HL-60 (cell line): ENCODE measurements around the gene LGALS12.

Experiments
- GABPA ChIP-seq: IDR thresholded peaks from 2 replicates; pipeline ENCODE4 v1.6.1; 2012; ENCODE audit warnings: low read depth
- POLR2AphosphoS5 ChIP-seq: IDR thresholded peaks from 2 replicates; pipeline ENCODE4 v1.6.1; 2012; ENCODE audit warnings: low read depth
- SPI1 ChIP-seq: IDR thresholded peaks from 2 replicates; pipeline ENCODE4 v1.6.1; 2012; ENCODE audit warnings: low read depth, mild to moderate bottlenecking, borderline replicate concordance
- TF ChIP-seq, protein P1 (sequence below): IDR thresholded peaks from one replicate; pipeline ENCODE4 v1.5.1; 2011; ENCODE audit warnings: low read length, control low read depth, inconsistent platforms; ENCODE audit not compliant: insufficient read depth
- TF ChIP-seq, protein P2 (sequence below): IDR thresholded peaks from 2 replicates; pipeline ENCODE4 v1.6.1; 2012; ENCODE audit warnings: low read depth; ENCODE audit not compliant: insufficient replicate concordance

DNA sequence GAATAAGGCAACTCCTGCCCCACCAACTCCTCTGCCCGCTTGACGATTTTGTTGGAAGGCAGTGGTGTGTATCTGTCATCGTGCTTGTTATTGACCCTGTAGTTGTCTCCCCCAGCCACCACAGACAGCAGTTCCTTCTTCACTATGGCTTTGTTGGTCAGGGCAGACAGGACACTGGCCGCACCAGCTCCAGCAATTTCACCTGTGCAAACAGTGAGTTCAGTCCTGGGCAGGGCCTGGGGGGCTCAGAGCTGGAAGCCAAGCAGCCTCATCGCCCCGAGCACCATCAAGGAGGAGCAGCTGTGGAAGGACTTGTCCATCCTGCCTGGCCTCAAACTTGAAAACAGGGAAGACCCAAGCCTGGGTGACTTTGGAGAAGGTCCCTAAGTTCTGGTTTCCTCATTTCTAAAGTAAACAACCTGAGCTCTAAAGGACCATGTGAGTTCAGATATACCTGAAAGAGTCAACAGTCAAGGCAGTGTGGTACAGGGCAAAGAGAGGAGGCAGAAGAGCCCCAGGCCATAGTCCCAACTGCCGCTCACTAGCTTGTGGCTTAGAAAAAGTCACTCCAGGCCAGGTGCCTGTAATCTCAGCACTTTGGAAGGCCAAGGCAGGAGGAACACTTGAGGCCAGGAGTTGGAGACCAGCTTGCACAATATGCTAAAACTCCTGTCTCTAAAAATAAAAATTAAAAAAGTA is 52.7 kb downstream of the LGALS12 start:
- no peak for TF ChIP-seq GABPA
- TF ChIP-seq, protein P1, sequence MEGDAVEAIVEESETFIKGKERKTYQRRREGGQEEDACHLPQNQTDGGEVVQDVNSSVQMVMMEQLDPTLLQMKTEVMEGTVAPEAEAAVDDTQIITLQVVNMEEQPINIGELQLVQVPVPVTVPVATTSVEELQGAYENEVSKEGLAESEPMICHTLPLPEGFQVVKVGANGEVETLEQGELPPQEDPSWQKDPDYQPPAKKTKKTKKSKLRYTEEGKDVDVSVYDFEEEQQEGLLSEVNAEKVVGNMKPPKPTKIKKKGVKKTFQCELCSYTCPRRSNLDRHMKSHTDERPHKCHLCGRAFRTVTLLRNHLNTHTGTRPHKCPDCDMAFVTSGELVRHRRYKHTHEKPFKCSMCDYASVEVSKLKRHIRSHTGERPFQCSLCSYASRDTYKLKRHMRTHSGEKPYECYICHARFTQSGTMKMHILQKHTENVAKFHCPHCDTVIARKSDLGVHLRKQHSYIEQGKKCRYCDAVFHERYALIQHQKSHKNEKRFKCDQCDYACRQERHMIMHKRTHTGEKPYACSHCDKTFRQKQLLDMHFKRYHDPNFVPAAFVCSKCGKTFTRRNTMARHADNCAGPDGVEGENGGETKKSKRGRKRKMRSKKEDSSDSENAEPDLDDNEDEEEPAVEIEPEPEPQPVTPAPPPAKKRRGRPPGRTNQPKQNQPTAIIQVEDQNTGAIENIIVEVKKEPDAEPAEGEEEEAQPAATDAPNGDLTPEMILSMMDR = no peak
- TF ChIP-seq POLR2AphosphoS5 = no peak
- TF ChIP-seq, protein P2, sequence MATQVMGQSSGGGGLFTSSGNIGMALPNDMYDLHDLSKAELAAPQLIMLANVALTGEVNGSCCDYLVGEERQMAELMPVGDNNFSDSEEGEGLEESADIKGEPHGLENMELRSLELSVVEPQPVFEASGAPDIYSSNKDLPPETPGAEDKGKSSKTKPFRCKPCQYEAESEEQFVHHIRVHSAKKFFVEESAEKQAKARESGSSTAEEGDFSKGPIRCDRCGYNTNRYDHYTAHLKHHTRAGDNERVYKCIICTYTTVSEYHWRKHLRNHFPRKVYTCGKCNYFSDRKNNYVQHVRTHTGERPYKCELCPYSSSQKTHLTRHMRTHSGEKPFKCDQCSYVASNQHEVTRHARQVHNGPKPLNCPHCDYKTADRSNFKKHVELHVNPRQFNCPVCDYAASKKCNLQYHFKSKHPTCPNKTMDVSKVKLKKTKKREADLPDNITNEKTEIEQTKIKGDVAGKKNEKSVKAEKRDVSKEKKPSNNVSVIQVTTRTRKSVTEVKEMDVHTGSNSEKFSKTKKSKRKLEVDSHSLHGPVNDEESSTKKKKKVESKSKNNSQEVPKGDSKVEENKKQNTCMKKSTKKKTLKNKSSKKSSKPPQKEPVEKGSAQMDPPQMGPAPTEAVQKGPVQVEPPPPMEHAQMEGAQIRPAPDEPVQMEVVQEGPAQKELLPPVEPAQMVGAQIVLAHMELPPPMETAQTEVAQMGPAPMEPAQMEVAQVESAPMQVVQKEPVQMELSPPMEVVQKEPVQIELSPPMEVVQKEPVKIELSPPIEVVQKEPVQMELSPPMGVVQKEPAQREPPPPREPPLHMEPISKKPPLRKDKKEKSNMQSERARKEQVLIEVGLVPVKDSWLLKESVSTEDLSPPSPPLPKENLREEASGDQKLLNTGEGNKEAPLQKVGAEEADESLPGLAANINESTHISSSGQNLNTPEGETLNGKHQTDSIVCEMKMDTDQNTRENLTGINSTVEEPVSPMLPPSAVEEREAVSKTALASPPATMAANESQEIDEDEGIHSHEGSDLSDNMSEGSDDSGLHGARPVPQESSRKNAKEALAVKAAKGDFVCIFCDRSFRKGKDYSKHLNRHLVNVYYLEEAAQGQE = no peak
- TF ChIP-seq SPI1 = no peak
